Ishikawa (cell line): ENCODE data around the gene MYO15B.

Source experiments
- CEBPB ChIP-seq: IDR thresholded peaks from 2 replicates; pipeline ENCODE4 v1.6.1; 2012
- CREB1 ChIP-seq: IDR thresholded peaks from 2 replicates; pipeline ENCODE4 v1.6.1; 2012; ENCODE audit warnings: low read depth
- EGR1 ChIP-seq: IDR thresholded peaks from 2 replicates; pipeline ENCODE4 v1.6.1; 2012
- EP300 ChIP-seq: IDR thresholded peaks from 2 replicates; pipeline ENCODE4 v1.6.1; 2012; ENCODE audit warnings: borderline replicate concordance
- FOXM1 ChIP-seq: IDR thresholded peaks from 2 replicates; pipeline ENCODE4 v1.6.1; 2012; ENCODE audit warnings: low read depth, borderline replicate concordance
- MAX ChIP-seq: IDR thresholded peaks from 2 replicates; pipeline ENCODE4 v1.6.1; 2012
- NFIC ChIP-seq: IDR thresholded peaks from 2 replicates; pipeline ENCODE4 v1.6.1; 2012
- RAD21 ChIP-seq: IDR thresholded peaks from 2 replicates; pipeline ENCODE4 v1.6.1; 2012; ENCODE audit warnings: low read depth
- REST ChIP-seq: IDR thresholded peaks from 2 replicates; pipeline ENCODE4 v1.6.1; 2012; ENCODE audit warnings: low read depth, mild to moderate bottlenecking
- TAF1 ChIP-seq: IDR thresholded peaks from 2 replicates; pipeline ENCODE4 v1.6.1; 2012; ENCODE audit warnings: low read depth, mild to moderate bottlenecking
- TCF12 ChIP-seq: IDR thresholded peaks from 2 replicates; pipeline ENCODE4 v1.6.1; 2012; ENCODE audit warnings: low read depth
- TEAD4 ChIP-seq: IDR thresholded peaks from 2 replicates; pipeline ENCODE4 v1.6.1; 2012
- USF1 ChIP-seq: IDR thresholded peaks from 2 replicates; pipeline ENCODE4 v1.6.1; 2012
- YY1 ChIP-seq: IDR thresholded peaks from 2 replicates; pipeline ENCODE4 v1.6.1; 2012; ENCODE audit warnings: low read depth
- ZBTB7A ChIP-seq: IDR thresholded peaks from 2 replicates; pipeline ENCODE4 v1.6.1; 2012; ENCODE audit warnings: low read depth

MYO15B gene

GRCh38 chr17:75634376-75634740 lies 46.8 kb downstream of the MYO15B start:
- no peak for TF ChIP-seq MAX
- TF ChIP-seq USF1 = no peak
- TF ChIP-seq CREB1 = no peak
- TF ChIP-seq EGR1 = no peak
- TF ChIP-seq TEAD4 = no peak

GRCh38 chr17:75634754-75635609 lies 47.4 kb downstream of the MYO15B start:
- TF ChIP-seq EGR1 = no peak
- no peak for TF ChIP-seq USF1
- no peak for TF ChIP-seq ZBTB7A
- no peak for TF ChIP-seq CEBPB
- TF ChIP-seq TCF12 = no peak
- no peak for TF ChIP-seq RAD21
- no peak for TF ChIP-seq REST
- no peak for TF ChIP-seq EP300
- TF ChIP-seq NFIC = no peak
- no peak for TF ChIP-seq TEAD4
- no peak for TF ChIP-seq CREB1
- no peak for TF ChIP-seq YY1
- TF ChIP-seq MAX = no peak
- no peak for TF ChIP-seq FOXM1
- no peak for TF ChIP-seq TAF1

- TF ChIP-seq EP300 (no peak), CEBPB (no peak), REST (no peak), RAD21 (no peak), CREB1 (no peak), YY1 (no peak), TAF1 (no peak), ZBTB7A (no peak), EGR1 (no peak), TCF12 (no peak), TEAD4 (no peak), NFIC (no peak), USF1 (no peak), MAX (no peak)
Measured at GRCh38 chr17:75635610-75636202, 48.1 kb downstream of the MYO15B start.

- no peak for TF ChIP-seq FOXM1
- no peak for TF ChIP-seq YY1
- TF ChIP-seq TEAD4 = no peak
Measured at GRCh38 chr17:75636381-75637142, 49.0 kb downstream of the MYO15B start.

GRCh38 chr17:75637143-75637538 lies 49.5 kb downstream of the MYO15B start:
- TF ChIP-seq EP300 (no peak), YY1 (no peak), EGR1 (no peak), REST (no peak), ZBTB7A (no peak), TCF12 (no peak), RAD21 (no peak), TAF1 (no peak), NFIC (0 out of 2 replicates have a peak, but pooled peaks have one; percentile 39)
